H1 (cell line): Measurements from ENCODE around the gene CYB5R3.

Experiments used
- EZH2 ChIP-seq: fragments of 200-600 bp; sonication (generic); IDR thresholded peaks from 2 replicates; pipeline ENCODE4 v1.7.1; 2012; ENCODE audit warnings: low read depth, mild to moderate bottlenecking, moderate library complexity, low read length, inconsistent platforms; ENCODE audit not compliant: severe bottlenecking
- PHF8 ChIP-seq: fragments of 200-600 bp; sonication (generic); conservative IDR thresholded peaks from 2 replicates; pipeline ENCODE4 v1.7.1; 2012; ENCODE audit warnings: low read depth, mild to moderate bottlenecking, inconsistent platforms, low read length, moderate library complexity
- TEAD4 ChIP-seq: IDR thresholded peaks from 2 replicates; pipeline ENCODE4 v1.6.1; 2012; ENCODE audit warnings: low read depth, low read length, inconsistent platforms, mixed read lengths
- TF ChIP-seq, protein P1 (sequence below), 3 experiments: IDR thresholded peaks; 1 replicate in 2 of 3; 2 replicates in 1 of 3; pipeline versions ENCODE4 v1.5.1 to v1.6.1; 2011; ENCODE audit warnings: low read length in 3 of 3, mild to moderate bottlenecking in 3 of 3, inconsistent platforms in 2 of 3, low read depth in 1 of 3, moderate library complexity in 1 of 3; ENCODE audit not compliant: insufficient read depth in 1 of 3; ENCODE audit errors: control extremely low read depth in 1 of 3

DNA sequence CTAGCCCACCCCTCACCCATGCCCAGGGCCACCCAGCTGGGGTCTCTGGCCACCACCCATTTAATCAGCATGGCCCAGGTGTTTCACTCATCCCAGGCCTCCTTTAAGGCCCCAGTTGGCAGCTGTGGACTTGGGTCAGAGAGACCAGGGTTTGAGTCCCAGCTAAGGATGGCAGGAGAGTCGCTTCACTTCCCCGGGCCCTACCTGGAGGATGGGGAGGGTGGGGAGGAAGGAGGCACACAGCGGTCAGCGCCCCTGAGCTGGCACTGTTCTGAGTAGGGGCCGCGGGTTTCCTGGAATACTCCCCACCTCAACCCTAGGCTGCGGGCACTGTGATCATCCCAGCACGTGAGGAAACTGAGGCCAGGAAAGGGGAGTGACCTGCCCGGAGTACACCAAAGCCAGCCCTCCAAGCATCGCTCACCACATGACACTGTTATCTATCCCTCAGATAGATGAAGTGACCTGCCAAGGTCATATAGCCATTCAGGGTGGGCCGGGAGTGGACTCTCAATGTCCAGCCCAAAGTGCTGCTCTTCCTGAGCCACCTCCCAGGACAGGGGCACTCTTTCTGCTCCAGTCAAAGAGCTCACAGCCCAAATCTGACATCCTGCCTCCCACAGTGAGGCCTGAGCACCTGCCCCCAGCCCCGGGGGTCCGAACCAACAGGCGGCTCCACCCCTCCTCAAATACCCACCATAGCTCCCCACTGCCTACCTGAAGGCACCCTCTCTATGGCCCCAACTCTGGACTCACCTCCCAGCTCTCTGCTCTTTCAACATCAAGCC lies 5.4 kb downstream of the CYB5R3 start:
- TF ChIP-seq TEAD4 (no peak), EZH2 (no peak), PHF8 (no peak)
- TF ChIP-seq, protein P1, sequence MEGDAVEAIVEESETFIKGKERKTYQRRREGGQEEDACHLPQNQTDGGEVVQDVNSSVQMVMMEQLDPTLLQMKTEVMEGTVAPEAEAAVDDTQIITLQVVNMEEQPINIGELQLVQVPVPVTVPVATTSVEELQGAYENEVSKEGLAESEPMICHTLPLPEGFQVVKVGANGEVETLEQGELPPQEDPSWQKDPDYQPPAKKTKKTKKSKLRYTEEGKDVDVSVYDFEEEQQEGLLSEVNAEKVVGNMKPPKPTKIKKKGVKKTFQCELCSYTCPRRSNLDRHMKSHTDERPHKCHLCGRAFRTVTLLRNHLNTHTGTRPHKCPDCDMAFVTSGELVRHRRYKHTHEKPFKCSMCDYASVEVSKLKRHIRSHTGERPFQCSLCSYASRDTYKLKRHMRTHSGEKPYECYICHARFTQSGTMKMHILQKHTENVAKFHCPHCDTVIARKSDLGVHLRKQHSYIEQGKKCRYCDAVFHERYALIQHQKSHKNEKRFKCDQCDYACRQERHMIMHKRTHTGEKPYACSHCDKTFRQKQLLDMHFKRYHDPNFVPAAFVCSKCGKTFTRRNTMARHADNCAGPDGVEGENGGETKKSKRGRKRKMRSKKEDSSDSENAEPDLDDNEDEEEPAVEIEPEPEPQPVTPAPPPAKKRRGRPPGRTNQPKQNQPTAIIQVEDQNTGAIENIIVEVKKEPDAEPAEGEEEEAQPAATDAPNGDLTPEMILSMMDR (IDR thresholded peaks at IDR 0.05; ENCODE audit: control extremely low read depth in 1 of 3, insufficient read depth in 1 of 3, low read depth in 1 of 3, low read length in 3 of 3) = no peak
